ENCODE results near the gene TUBB. TPM values are rescaled to one million over a fixed set of nuclear protein-coding genes. Genes with fewer than 3 reads are reported as not detected.

Gene TUBB
- total and polyA plus RNA-seq, 2 of the 4 experiments (the other 2 are of a cell fraction) = 1,401 to 2,004 TPM

DNA sequence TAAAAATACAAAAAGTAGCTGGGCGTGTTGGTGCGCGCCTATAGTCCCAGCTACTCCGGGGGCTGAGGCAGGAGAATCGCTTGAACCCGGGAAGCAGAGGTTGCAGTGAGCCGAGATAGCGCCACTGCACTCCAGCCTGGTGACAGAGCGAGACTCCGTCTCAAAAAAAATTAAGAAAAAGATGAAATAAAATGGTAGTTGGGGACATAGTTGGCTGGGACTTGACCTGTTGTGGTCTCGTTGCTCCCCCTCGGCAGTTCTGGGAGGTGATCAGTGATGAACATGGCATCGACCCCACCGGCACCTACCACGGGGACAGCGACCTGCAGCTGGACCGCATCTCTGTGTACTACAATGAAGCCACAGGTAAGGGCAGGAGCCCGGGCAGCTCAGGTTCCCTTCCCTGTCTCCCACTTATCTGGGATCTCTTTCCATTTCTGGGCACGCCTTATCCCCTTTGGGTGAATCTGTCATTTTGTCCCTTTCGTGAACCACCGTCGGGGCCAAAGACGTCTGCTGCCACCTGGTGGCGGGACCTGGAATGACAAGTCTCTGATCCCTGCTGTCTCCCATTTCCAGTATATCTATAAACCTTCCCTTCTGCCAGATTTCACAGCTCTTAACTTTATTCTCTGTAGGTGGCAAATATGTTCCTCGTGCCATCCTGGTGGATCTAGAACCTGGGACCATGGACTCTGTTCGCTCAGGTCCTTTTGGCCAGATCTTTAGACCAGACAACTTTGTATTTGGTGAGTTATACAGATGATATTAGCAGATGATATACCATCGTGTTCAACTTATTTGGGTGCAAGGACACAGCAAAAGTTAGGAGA lies 2.3 kb downstream of the TUBB start:
- Histone ChIP-seq H3K56ac (ENCODE audit: extremely low read depth, insufficient read depth, low read length) (0 out of 2 replicates have a peak overlapping the region, but pooled peaks have one; percentile 21), H3K36me3 (ENCODE audit: control insufficient read depth, insufficient read depth, low read length) (peaks cover 42% of the 10 kb centered on the region), H2BK120ac (ENCODE audit: low read depth, low read length) (no peak overlapping the region), H3K4me1 (ENCODE audit: control insufficient read depth, insufficient read depth, low read length) (peaks cover 2% of the 10 kb centered on the region), H3K27me3 (ENCODE audit: control insufficient read depth, insufficient read depth, low read length) (no peaks in the 10 kb centered on the region), H2AK5ac (ENCODE audit: low read depth, low read length) (peak overlapping the region; percentile 27), H3K23ac (ENCODE audit: low read depth, low read length) (peak overlapping the region; percentile 55; the same call in 1 of the 2 replicates), H2AK9ac (replicated peaks; ENCODE audit: low read depth, low read length, poor library complexity) (peak overlapping the region; percentile 17), H2AFZ (replicated peaks; ENCODE audit: low read length, poor library complexity) (no peak overlapping the region), H3K14ac (replicated peaks; ENCODE audit: low read depth, low read length) (peak overlapping the region; percentile 49), H3K4me2 (ENCODE audit: low read depth, low read length) (peak overlapping the region; percentile 88), H4K8ac (ENCODE audit: low read depth in 2 of 2, low read length in 2 of 2) (peak overlapping the region in 1 of 2 experiments; percentile 9; a peak in 1 of 4 replicates), H4K5ac (ENCODE audit: low read depth, low read length) (no peak overlapping the region), H3K27ac (ENCODE audit: insufficient read depth, low read length) (peak overlapping the region; percentile 97), H3K18ac (ENCODE audit: low read depth, low read length) (no peak overlapping the region), H3K9me3 (ENCODE audit: control insufficient read depth, insufficient read depth, low read length) (no peaks in the 10 kb centered on the region), H2BK15ac (ENCODE audit: low read depth, low read length) (no peak overlapping the region), H2BK5ac (ENCODE audit: low read depth, low read length, poor library complexity, severe bottlenecking) (peak overlapping the region; percentile 3), H3K4me3 (ENCODE audit: insufficient read depth, low read depth, low read length) (peak overlapping the region; percentile 92), H2BK20ac (ENCODE audit: low read depth, low read length) (no peak overlapping the region), H3K79me1 (ENCODE audit: low read depth in 1 of 2, low read length in 2 of 2) (peaks cover 7 to 35% of the 10 kb centered on the region in 2 experiments; a peak in 3 of 4 replicates), H4K91ac (ENCODE audit: insufficient read depth, low read depth, low read length) (no peak overlapping the region), H3K4ac (ENCODE audit: low read depth, low read length) (0 out of 2 replicates have a peak overlapping the region, but pooled peaks have one; percentile 1), H4K20me1 (ENCODE audit: insufficient read depth, low read length) (peaks cover 53% of the 10 kb centered on the region), H3K9me1 (ENCODE audit: insufficient read depth, low read length) (peaks cover 6% of the 10 kb centered on the region; the same call in 1 of the 2 replicates), H3K9ac (ENCODE audit: low read depth, low read length) (peak overlapping the region; percentile 95)
- BruUV-seq (replicated peaks) = no TSS peak
- ChIA-PET POLR2A (ENCODE audit: unreplicated experiment) (interaction anchor here (0.7 to 1.9 kb wide), 5 partner anchors 41 to 110 kb away, joined by 3 to 7 read pairs (median 5); partner anchors contain the start of gene DHX16), CTCF (interaction anchor here (0.6 to 1.7 kb wide), 6 partner anchors 32 to 98 kb away, joined by 3 to 12 read pairs (median 4); no protein-coding TSS in a partner anchor)
- 2% methylated on average over 8 of the region's 27 CpGs; no CpG with 5 or more reads in 1 of the 2 experiments for WGBS, 2 experiments (ENCODE audit: extremely low coverage in 2 of 2, insufficient read length in 1 of 2)
- ATAC-seq (ENCODE audit: low read depth) (no peak), DNase-seq (peak; percentile 69)
- intact Hi-C loops (cut with micrococcal nuclease) = loop anchor here (1.0 kb wide), 2 partner anchors 36 to 43 kb away; partner anchors contain the start of gene PPP1R18
- in situ Hi-C loops (cut with MboI; ENCODE audit: low sequenced_read_pairs) = loop anchor here (5.0 kb wide), 1 partner anchor 40 kb away; no protein-coding TSS in a partner anchor
- dilution Hi-C loops (cut with HindIII; ENCODE audit: low sequenced_read_pairs, unreplicated experiment) = no loop called here
- TF ChIP-seq ELK1 (IDR thresholded peaks at IDR 0.05; ENCODE audit: borderline replicate concordance, low read depth, low read length) (no peak), RCOR1 (IDR thresholded peaks at IDR 0.05; ENCODE audit: insufficient replicate concordance, low read length) (no peak), NFE2L2 (IDR thresholded peaks at IDR 0.05; ENCODE audit: low read depth, low read length) (no peak), SMC3 (IDR thresholded peaks at IDR 0.05; ENCODE audit: low read depth, low read length) (peak; percentile 91), BHLHE40 (IDR thresholded peaks at IDR 0.05; ENCODE audit: low read depth, low read length) (no peak), POLR2A (IDR thresholded peaks at IDR 0.05; ENCODE audit: low read depth, low read length) (no peak), MXI1 (IDR thresholded peaks at IDR 0.05; ENCODE audit: borderline replicate concordance, low read depth, low read length) (peak; percentile 81), CHD1 (IDR thresholded peaks at IDR 0.05; ENCODE audit: low read depth, low read length) (no peak; the same call in 1 of the 2 replicates), MAFK (IDR thresholded peaks at IDR 0.05; ENCODE audit: low read depth, low read length) (no peak), MAZ (IDR thresholded peaks at IDR 0.05; ENCODE audit: borderline replicate concordance, low read depth, low read length) (0 out of 2 replicates have a peak, but pooled peaks have one; percentile 54)
- TF ChIP-seq, protein P1, sequence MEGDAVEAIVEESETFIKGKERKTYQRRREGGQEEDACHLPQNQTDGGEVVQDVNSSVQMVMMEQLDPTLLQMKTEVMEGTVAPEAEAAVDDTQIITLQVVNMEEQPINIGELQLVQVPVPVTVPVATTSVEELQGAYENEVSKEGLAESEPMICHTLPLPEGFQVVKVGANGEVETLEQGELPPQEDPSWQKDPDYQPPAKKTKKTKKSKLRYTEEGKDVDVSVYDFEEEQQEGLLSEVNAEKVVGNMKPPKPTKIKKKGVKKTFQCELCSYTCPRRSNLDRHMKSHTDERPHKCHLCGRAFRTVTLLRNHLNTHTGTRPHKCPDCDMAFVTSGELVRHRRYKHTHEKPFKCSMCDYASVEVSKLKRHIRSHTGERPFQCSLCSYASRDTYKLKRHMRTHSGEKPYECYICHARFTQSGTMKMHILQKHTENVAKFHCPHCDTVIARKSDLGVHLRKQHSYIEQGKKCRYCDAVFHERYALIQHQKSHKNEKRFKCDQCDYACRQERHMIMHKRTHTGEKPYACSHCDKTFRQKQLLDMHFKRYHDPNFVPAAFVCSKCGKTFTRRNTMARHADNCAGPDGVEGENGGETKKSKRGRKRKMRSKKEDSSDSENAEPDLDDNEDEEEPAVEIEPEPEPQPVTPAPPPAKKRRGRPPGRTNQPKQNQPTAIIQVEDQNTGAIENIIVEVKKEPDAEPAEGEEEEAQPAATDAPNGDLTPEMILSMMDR (conservative IDR thresholded peaks at IDR 0.05; ENCODE audit: low read depth, low read length) = peak; percentile 85
- TF ChIP-seq, protein P2, sequence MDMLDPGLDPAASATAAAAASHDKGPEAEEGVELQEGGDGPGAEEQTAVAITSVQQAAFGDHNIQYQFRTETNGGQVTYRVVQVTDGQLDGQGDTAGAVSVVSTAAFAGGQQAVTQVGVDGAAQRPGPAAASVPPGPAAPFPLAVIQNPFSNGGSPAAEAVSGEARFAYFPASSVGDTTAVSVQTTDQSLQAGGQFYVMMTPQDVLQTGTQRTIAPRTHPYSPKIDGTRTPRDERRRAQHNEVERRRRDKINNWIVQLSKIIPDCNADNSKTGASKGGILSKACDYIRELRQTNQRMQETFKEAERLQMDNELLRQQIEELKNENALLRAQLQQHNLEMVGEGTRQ (IDR thresholded peaks at IDR 0.05; ENCODE audit: low read depth, low read length) = no peak
